Stimulated activated CD4-positive, alpha-beta T cell treated with anti-CD3 and anti-CD28 coated beads, TNF-alpha, amount 100 ng/mL, for 1 hour (primary cell): ENCODE measurements around the gene UPK3BL2.
"Not testable (repeated sequence)": the region's sequence is repeated elsewhere in the genome, so short reads cannot be mapped to it uniquely, and the experiment has no call there.

Experiments
- DNase-seq, 3 donors: peaks; one replicate each; pipeline ENCODE4 v3.0.0-alpha.2; 2020; ENCODE audit warnings: low read depth in 3 of 3, low spot score in 1 of 3

UPK3BL2 gene

DNA sequence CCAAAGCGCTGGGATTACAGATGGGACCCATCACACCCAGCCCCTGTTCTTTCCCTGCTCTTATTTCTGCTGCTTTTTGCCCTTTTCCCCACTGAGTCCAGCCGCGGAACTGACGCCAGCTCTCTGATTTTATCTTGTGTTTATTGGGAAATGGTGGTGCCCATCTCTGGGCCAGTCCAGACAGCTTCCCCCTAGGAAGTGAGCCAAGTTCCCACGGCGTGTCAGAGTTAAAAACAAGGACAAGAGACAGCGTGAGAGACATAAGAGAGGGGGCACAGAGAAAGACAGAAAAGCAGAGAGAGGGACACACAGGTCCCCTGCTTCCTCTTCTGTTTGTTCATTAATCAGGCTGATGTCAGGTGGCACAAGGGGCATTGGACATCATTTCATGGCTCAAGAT lies 11.9 kb downstream of the UPK3BL2 start:
- not testable (repeated sequence) for DNase-seq

DNA sequence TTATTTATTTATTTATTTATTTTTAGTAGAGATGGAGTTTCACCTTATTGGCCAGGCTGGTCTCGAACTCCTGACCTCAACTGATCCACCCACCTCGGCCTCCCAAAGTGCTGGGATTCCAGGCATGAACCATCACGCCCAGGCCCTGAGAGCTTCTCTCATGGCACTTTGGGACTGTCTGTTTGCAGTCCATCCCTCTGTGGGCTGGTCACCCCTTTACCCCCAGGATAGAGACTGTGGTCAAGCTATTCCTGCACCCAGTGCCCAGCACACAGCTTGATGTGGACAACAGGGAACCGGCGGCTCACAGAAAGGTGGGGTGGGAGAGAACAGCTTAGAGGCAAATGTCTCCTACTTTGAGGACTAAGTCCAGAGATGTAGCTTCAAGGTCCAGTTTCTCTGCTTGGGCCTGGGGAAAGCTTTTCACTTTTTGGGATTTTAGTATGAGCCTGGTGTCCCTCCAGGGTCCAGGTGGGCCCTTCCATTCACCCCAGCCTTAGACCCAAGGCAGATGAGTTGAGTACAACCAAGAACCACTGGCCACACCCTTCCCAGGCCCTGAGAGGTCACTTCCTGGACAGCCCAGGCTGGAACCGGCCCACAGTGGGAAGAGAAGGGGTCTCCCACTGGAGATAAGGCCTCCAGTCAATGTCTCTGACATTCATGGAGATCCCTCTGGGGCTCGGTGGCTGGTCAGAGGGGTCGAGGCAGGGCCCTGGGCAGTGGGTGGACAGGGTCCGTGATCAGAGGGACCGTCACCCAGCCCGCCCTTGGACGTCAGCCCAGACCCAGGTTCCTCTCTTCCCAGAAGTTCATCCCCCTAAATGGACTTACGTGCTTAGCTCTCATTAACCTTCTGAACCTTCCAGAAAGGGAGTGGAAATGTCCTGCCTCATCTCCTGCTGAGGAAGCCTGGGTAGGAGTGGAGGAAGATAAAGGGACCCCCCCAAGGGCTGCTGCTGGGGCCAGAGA lies 15.4 kb downstream of the UPK3BL2 start:
- DNase-seq: not testable (repeated sequence)

DNA sequence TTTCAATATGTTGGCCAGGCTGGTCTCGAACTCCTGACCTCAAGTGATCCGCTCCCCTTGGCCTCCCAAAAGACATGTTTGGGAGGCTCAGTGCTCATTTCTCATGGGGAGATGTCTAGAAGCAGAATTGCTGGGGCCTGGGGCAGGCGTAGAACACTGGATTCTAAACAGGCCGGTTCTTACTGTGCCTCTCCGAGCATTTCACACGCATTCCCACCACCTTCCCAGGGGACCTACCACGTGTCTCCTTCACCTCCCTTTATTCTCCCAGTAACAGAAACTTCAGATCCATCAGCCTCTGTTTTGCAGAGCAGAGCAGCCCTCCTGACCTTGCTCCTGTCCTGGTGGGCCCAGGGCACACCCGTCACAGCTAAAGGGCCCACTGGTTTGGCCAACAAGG lies 16.3 kb downstream of the UPK3BL2 start:
- DNase-seq: not testable (repeated sequence)

DNA sequence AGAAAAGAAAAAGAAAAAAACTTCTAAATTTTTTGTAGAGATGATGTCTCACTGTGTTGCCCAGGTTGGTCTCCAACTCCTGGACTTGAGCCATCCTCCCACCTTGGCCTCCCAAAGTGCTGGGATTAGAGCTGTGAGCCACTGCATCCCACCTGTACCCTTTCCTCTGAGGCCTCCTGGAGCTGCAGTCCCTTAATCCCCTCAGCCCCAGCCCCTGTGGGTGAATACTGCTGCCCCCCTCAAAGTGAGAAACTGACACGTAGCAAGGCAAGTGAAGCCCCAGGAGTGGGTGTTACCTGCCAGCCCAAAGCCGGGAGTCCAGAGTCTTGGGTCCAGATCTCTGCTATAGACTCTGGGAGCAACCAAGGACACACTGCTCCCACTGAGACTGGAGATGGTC lies 18.7 kb downstream of the UPK3BL2 start:
- DNase-seq: not testable (repeated sequence)

DNA sequence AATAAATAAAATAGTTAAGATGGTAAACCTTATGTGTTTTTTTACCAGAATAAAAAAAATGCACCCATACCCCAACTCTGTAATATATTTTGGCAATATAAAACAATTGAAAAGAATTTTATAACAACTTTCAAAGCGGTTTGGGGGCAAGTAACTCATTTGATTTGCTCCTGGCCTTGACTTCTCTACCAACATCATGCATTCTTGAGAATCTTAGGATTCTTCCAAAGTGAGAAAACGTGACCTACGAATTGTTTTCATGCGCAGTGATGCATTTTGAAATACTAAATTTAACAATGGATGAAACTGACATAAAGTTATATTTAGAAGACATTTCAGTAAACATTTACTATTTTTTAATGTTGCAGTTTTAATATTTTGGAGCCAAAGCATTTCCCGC lies 22.7 kb downstream of the UPK3BL2 start:
- DNase-seq: not testable (repeated sequence)

DNA sequence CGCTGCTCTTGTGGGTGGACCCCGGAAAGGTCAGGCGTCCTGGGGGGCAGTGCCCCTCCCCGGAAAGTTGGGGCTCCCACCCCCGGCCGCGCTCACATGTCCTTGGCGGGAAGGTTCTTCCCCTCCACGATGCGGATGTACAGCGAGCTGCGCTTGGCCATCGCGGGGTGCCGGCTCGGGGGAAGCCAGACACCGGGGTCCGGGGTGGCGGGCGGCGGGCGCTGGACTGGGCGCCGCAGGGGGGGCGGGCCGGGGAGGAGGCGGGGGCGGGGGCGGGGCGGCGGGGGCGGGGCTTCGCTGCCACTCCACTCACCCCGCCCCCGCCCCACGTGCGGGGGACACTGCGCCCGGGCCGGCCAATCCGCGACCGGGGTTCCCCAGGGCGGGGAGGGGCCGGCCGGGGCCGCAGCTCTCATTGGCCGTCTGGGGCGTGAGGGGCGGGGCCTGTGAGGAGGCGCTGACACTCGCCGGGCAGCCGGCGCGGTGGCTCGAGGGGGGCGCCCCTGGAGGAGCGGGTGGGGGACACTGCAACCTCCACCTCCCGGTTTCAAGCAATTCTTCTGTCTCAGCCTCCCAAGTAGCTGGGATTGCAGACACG lies 25.8 kb downstream of the UPK3BL2 start, which contains the start of gene RASA4B:
RASA4B (minus strand) TSS at position 228 of the 598 bp plus-strand sequence; CDS start at position 161, 67 bp downstream.
- DNase-seq: not testable (repeated sequence)

DNA sequence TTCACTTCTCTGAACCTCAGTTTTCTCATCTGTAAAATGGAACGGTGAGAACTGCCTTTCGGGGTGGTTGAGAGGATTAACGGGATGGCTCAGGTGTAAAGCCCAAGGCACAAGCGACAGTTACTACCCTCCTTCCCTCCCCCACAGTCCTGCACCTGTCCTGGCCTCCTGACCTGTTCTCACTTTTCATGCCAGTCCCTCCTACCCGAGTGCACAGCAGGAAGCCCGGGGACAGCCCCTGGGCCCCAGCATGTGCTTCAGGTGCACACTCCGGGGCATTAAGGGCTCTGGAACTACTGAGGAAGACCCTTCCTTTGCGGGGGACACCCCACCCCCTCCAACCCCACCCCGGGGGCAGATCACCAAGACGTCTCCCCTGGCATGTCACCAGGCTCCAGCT lies 26.5 kb downstream of the UPK3BL2 start:
- not testable (repeated sequence) for DNase-seq

DNA sequence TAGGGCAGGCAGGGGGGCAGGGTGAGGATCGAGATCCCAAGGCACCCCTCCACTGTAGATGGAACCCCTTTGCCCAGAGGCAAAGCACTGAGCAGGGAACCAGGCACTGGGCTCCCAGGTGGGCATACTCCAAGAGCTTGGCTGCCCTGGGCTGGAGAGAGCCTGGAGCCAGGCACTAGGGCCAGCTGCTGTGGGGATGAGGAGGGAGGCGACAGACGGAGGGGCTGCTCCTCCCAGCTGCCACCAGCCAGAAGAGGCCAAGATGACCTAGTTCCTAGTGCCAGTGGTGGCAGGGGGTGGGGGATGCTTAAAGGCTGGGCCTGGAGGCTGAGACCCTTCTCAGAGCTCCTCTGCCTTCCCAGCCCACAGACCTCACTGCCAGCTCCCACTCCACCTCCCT lies 27.6 kb downstream of the UPK3BL2 start:
- DNase-seq: not testable (repeated sequence)

DNA sequence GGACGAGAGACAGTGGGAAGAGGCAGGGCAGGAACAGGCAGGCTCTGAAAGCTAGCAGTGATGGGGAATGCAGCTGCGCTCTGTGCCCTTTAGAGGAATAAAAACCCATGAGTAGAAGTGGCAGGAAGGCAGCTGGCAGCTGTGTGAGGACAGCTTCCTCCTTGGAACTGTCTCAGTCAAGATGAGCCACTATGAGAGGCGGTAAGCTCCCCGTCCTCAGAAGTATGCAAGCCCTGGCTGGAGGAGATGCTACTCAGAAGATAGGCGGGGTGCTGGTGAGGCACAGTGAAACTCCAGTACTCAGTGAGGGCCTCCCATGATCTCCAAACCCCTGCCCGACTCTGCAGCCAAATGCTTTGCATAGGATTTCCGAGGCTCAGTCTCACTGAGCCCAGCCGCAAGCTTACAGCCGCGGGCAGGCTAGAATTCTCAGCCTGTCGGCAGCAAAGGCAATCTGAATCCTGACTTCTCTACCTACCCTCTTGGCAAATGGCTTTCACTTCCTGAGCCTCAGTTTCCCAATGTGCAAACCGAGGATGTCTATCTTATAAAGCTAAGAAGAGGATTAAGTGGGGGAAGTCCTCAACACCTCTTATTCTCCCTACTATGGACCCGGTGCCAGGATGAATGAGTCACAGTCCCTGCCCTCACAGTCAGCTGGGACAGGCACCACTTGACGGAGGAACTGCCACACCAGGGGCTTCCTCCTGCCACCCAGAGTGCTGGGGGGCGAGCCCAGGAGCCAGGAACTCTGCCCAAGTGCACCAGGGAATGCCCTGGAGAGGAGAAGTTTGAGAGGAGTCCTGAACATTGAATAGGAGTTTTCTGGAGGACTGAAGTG lies 28.4 kb downstream of the UPK3BL2 start:
- DNase-seq: not testable (repeated sequence)

DNA sequence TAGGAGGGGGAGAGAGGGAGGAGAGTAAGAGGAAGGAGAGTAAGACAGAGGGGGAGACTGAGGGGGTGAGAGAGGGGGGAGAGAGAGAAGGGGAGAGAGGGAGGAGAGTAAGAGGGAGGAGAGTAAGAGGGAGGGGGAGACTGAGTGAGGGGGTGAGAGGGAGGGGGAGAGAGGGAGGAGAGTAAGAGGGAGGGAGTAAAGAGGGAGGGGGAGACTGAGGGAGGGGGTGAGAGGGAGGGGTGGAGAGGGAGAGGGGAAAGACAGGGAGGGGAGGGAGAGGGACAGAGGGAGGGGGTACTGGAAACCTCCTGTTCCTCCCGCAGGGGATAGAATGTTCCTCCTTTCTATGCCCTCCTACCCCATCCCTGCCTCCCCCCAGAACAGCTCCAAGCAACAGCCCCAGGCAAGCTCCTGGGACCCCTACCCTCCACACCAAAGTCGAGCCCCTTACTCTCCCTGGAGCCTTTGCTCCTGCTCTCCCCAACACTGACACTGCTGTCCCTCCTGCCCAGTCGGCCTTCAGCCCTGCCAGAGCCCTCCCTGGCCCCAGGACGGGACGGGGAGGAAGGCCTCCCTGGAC lies 30.8 kb downstream of the UPK3BL2 start:
- DNase-seq: not testable (repeated sequence)

DNA sequence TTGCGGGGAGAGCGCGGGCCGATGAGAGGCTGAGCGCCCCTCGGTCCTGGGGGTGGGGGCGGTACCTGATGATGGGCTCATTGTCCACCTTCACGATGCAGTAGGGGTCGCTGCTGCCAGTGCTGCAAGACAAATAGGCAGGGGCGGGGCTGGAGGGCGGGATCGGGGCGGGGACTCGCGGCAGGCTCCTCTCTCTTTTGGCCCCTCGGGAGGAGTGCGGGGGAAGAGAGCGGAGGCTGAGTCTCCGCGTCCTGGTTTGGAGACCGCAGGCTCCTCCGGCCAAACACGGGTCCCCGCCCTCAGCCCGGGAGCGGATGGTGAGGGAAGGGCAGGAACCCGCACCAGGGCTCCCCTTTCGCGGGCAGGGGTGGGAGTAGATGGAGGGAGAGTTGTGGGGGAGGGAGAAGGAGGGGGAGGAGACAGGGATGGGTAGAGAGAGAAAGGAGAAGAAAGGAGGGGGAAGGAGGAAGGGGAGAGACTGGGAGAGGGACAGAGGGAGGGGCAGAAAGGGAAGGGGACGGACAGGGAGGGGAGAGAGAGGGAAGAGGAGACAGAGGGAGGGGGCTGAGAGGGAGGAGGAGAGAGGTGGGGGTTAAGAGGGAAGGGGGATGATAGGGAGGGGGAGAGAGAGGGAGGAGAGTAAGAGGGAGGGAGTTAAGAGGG lies 31.5 kb downstream of the UPK3BL2 start:
- DNase-seq: not testable (repeated sequence)

DNA sequence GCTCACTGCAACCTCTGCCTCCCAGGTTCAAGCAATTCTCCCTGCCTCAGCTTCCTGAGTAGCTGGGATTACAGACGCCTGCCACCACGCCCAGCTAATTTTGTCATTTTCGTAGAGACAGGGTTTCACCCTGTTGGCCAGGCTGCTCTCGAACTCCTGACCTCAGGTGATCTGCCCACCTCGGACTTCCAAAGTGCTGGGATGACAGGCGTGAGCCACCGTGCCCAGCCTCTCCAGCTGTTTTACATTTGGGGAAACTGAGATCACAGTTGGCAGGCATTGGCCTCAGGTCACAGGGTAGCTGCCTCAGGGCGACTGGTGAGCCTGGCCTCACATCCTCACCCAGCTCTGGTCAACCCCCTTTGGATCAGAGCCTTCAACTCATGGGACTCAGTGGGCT lies 32.9 kb downstream of the UPK3BL2 start:
- not testable (repeated sequence) for DNase-seq

DNA sequence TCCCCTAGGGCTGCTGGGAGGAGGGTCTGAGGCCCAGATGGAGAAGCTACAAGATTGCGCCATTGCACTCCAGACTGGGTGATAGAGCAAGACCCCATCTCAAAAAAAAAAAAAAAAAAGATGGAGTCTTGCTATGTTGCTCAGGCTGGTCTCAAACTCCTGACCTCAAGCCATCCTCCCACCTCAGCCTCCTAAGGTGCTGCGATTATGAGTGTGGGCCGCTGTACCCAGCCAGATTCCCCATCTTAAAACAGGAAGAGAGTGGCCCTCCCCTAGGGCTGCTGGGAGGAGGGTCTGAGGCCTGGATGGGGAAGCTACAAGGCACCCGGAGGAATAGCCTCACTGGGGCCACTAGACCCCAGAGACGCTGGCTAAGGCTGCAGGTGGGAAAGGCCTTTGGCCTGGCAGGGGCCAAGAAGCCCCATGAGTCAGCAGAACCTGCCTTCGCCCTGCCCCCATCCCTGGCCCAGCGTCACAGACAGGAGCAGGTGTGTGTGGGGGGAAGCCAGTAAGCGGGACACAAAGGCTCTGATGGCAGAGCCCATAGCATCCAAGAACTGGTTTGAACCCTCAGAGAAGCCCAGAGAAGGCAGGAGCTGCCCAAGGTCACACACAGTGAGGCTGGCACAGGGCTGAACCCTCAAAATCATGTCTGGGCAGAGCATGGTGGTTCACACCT lies 35.9 kb downstream of the UPK3BL2 start:
- DNase-seq: not testable (repeated sequence)

DNA sequence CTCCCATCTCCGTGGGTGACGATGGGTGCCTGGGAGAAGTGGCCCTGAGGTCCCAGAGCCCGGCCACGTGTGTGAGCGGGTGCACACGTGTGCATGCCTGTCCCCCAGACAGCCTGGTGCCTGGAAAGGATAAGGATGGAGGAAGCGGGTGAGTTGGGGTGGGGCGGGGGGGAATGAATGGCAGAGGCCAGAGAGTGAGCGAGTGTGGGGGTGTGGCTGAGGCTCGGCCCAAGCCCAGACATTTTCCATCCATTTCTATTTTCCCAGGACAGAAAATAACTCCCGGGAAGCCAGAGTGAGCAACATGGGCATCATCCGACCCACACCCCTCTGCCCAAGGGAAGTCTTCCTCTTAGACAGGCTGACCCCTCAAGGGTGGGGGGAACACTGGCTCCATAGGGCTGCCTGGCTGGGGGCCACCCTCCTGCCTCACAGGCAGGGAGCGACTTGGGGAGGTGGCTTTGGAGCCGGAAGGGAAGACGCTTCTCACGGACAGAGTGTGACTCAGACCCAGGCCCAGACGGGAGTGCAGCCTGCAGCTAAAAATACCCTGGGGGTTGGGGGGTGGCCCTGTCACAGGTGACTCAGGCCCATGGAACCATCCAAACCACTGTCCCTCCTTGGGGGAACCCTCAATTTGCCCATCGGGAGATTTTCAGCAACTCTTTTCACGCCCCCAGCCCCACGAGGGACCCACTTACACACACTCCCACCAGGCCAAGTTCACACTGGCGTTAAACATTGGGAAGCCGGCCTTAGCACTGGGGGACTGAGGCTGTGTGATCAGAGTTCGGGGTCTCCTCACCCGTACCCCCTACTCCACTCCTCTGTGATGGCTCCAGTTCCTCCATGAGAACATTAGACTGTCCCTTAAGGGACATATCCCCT lies 38.0 kb downstream of the UPK3BL2 start:
- DNase-seq: not testable (repeated sequence)

DNA sequence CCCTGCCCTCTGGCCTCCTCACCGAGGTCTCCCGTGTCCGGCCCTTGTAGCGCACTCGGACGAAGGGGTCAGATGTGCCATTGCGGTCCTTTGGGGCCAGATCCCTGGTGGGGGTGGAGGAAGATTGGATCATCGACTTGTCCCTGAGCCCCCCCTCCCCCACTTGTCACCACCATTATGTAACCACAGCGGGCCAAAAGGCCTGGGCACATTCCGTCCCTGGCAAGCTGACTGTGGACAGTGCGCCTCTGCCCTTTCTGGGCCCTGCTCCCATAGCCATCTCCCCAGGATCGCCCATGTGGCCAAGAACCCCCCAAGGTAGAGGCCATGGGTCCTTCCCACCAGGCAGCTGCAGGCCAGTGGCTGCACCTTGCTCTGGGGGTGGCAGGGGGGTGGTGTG lies 40.4 kb downstream of the UPK3BL2 start:
- not testable (repeated sequence) for DNase-seq

DNA sequence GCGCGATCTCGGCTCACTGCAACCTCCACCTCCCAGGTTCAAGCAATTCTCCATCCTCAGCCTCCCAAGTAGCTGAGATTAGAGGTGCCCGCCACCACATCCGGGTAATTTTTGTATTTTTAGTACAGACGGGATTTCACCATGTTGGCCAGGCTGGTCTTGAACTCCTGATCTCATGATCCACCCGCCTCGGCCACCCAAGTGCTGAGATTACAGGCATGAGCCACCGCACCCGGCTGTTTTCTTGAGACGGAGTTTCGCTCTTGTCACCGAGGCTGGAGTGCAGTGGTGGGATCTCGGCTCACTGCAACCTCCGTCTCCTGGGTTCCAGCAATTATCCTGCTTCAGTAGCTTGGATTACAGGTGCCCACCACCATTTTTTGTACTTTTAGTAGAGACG lies 45.2 kb downstream of the UPK3BL2 start:
- DNase-seq: not testable (repeated sequence)

DNA sequence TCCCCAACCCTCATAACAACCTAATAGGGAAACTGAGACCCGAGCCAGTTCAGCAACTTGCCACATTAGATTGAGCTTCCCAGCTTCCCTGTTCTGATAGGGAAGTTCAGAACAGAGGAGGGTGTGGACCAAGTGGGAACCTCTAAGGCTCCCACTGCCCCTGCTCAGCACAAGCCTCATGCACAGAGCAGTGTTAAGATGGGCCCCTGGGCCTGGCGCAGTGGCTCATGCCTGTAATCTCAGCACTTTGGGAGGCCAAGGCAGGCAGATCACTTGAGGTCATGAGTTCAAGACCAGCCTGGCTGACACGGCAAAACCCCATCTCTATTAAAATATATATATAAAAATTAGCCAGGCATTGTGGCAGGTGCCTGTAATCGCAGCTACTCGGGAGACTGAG lies 46.2 kb downstream of the UPK3BL2 start:
- DNase-seq: not testable (repeated sequence)

DNA sequence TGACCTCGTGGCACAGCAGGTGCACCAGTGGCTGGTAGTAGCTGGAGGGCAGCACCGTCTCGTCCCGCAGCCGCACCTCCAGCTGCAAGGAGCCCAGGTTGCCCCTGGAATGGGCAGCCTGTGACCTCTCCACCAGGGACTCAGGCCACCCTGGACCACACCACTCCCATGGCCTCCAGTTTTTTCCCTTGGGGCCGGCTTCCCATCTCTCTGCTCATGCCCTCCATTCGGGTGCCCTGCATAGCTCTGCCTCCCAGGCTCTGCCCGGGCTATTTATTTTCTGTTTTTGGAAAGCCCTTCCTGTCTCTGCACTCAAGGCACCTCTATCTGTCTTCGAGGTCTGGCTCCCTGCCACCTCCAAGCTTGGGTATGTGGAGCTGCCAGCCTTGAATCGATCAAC lies 46.6 kb downstream of the UPK3BL2 start:
- not testable (repeated sequence) for DNase-seq
